Panc1 (cell line): ENCODE measurements around the gene PDCL2. TPM values are rescaled to one million over a fixed set of nuclear protein-coding genes. Genes with fewer than 3 reads are reported as not detected.

ENCODE experiments used
- ATAC-seq: fragments of 200-7000 bp; cut with Tn5 transposase; 2 replicates; pipeline ENCODE4 v1.9.1; 2020; ENCODE audit warnings: mild to moderate bottlenecking, moderate library complexity
- BruUV-seq: library from RNA; stranded (reverse); fragments of 400-500 nt; replicated peaks from 2 replicates; lab custom pipeline; 2021; lab: Mats Ljungman, UMichigan
- CTCF ChIA-PET: fragments of 300-600 bp; sonication (Branson Sonifier 250); formaldehyde crosslinking; loops from one replicate; lab custom pipeline; 2022; ENCODE audit warnings: antibody characterized with exemption; lab: Charles Lee
- POLR2A ChIA-PET: fragments of 300-600 bp; sonication (Branson Sonifier 250); formaldehyde crosslinking; loops from one replicate; lab custom pipeline; 2022; ENCODE audit warnings: antibody characterized with exemption; lab: Charles Lee
- DNase-seq: peaks from one replicate; pipeline ENCODE4 v3.0.0-alpha.2; 2010; ENCODE audit warnings: low read depth, low spot score
- H3K27ac ChIP-seq: 2 replicates; pipeline ENCODE4 v1.5.1; 2011; ENCODE audit warnings: mild to moderate bottlenecking, low read length, inconsistent platforms
- H3K27me3 ChIP-seq: fragments of 200-500 bp; sonication (Bioruptor generic); 2 replicates; pipeline ENCODE4 v1.6.0; 2014; ENCODE audit warnings: low read length, inconsistent platforms; ENCODE audit not compliant: control insufficient read depth, insufficient read depth
- H3K36me3 ChIP-seq: fragments of 200-500 bp; sonication (Bioruptor generic); 2 replicates; pipeline ENCODE4 v1.5.1; 2014; ENCODE audit warnings: inconsistent platforms, mild to moderate bottlenecking, low read length, moderate library complexity; ENCODE audit not compliant: control insufficient read depth, insufficient read depth
- H3K4me1 ChIP-seq: 2 replicates; pipeline ENCODE4 v1.5.1; 2011; ENCODE audit warnings: inconsistent platforms, mild to moderate bottlenecking, low read length, moderate library complexity; ENCODE audit not compliant: control insufficient read depth, insufficient read depth
- H3K4me3 ChIP-seq, 2 experiments: 2 replicates each; pipeline ENCODE4 v1.5.1; 2011 to 2012; ENCODE audit warnings: low read depth in 2 of 2, low read length in 2 of 2, mild to moderate bottlenecking in 2 of 2, inconsistent platforms in 1 of 2, moderate library complexity in 1 of 2
- H3K9me3 ChIP-seq: fragments of 200-500 bp; sonication (Bioruptor generic); 2 replicates; pipeline ENCODE4 v1.5.1; 2014; ENCODE audit warnings: low read depth, mild to moderate bottlenecking, inconsistent platforms, low read length, moderate library complexity; ENCODE audit not compliant: control insufficient read depth, insufficient read depth
- POLR2AphosphoS5 ChIP-seq: IDR thresholded peaks from 2 replicates; pipeline ENCODE4 v1.6.1; 2012; ENCODE audit warnings: mild to moderate bottlenecking, low read depth, low read length, moderate library complexity
- REST ChIP-seq, 2 experiments: IDR thresholded peaks; 2 replicates each; pipeline ENCODE4 v1.6.1; 2011 to 2012; ENCODE audit warnings: low read depth in 2 of 2, control low read depth in 1 of 2, low read length in 1 of 2, mild to moderate bottlenecking in 1 of 2, moderate library complexity in 1 of 2; ENCODE audit not compliant: insufficient read depth in 1 of 2
- SIN3A ChIP-seq: IDR thresholded peaks from 2 replicates; pipeline ENCODE4 v1.6.1; 2012; ENCODE audit warnings: low read depth, mild to moderate bottlenecking, low read length, moderate library complexity, borderline replicate concordance; ENCODE audit not compliant: insufficient read depth
- TCF7L2 ChIP-seq: IDR thresholded peaks from 2 replicates; pipeline ENCODE4 v1.6.1; 2011; ENCODE audit warnings: mild to moderate bottlenecking, low read depth, low read length, inconsistent platforms
- in situ Hi-C: cut with HindIII; loops from 2 replicates; pipeline ENCODE4 v1.10.0; 2016; ENCODE audit warnings: low sequenced_read_pairs, low pct_unique_long_range_greater_than_20kb
- intact Hi-C: fragments of 100-400 bp; cut with micrococcal nuclease; formaldehyde crosslinking; loops from one replicate; pipeline ENCODE4 v1.10.0; 2022; ENCODE audit not compliant: unreplicated experiment
- total RNA-seq: library from RNA; stranded (reverse); gene quantifications from one replicate; pipeline ENCODE4 v1.2.1, GENCODE V29; 2021; ENCODE audit not compliant: unreplicated experiment
- TF ChIP-seq, protein P1 (sequence below): fragments of 450-650 bp; IDR thresholded peaks from 2 replicates; pipeline ENCODE4 v1.5.1; 2017; ENCODE audit warnings: mild to moderate bottlenecking

Gene PDCL2
- total RNA-seq, 1 experiment from 2014 or later = not detected

DNA sequence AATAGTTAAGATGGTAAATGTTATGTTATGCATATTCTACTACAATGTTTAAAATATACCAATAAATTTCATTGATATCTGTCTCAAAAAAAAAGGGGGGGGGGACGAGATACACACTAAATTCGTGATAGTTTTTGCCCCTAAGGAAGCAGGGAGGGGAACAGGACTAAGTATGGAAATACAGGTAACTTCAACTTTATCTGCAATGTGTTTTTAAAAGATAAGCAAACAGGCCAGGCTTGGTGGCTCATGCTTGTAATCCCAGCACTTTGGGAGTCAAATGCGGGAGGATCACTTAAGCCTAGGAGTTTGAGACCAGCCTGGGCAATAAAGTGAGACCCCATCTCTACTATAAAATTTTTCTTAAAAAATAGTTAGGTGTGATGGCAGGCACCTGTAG lies 31.9 kb downstream of the PDCL2 start:
- BruUV-seq = no TSS peak
- Histone ChIP-seq H3K9me3 (no peaks in the 10 kb centered on the region), H3K27ac (no peak overlapping the region), H3K4me3 (no peak overlapping the region), H3K27me3 (no peaks in the 10 kb centered on the region), H3K4me1 (no peaks in the 10 kb centered on the region), H3K36me3 (no peaks in the 10 kb centered on the region)
- no peak for ATAC-seq
- TF ChIP-seq, protein P1, sequence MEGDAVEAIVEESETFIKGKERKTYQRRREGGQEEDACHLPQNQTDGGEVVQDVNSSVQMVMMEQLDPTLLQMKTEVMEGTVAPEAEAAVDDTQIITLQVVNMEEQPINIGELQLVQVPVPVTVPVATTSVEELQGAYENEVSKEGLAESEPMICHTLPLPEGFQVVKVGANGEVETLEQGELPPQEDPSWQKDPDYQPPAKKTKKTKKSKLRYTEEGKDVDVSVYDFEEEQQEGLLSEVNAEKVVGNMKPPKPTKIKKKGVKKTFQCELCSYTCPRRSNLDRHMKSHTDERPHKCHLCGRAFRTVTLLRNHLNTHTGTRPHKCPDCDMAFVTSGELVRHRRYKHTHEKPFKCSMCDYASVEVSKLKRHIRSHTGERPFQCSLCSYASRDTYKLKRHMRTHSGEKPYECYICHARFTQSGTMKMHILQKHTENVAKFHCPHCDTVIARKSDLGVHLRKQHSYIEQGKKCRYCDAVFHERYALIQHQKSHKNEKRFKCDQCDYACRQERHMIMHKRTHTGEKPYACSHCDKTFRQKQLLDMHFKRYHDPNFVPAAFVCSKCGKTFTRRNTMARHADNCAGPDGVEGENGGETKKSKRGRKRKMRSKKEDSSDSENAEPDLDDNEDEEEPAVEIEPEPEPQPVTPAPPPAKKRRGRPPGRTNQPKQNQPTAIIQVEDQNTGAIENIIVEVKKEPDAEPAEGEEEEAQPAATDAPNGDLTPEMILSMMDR = no peak
- TF ChIP-seq POLR2AphosphoS5 (no peak), SIN3A (no peak), REST (IDR thresholded peaks at IDR 0.05; ENCODE audit: insufficient read depth in 1 of 2, low read depth in 2 of 2, low read length in 1 of 2) (no peak), TCF7L2 (no peak)
- DNase-seq = no peak
- CTCF ChIA-PET = no interaction called here
- in situ Hi-C loops = no loop called here
- POLR2A ChIA-PET = no interaction called here
- intact Hi-C loops = no loop called here

DNA sequence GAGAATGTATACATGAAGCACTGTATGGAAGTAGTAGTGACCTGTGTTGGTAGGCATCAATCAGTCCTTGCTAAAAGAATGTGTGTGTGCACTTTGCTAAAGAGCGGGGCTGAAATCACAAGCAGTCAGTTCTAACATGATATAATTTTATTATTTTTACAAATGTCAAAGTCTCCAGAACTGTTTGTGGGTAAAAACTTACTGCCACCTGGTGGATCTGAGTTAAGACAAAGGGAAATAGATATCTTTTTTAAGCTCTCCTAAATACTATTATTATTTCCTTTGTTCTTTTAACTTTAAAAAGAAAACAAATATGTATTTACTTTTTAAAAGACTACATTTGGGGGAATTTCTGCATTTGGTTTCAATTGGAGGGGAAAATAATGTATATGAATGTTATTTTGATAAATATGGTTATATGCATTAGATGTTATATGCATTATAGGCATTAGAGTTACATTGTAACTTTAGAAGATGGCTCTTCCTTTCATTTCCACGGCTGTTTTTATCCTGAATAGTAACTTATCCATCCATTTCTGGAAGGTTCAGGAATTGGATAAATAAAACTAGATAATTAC lies 37.5 kb downstream of the PDCL2 start:
- Histone ChIP-seq H3K27me3 (no peaks in the 10 kb centered on the region), H3K4me3 (no peak overlapping the region), H3K36me3 (no peaks in the 10 kb centered on the region), H3K4me1 (peaks cover 7% of the 10 kb centered on the region), H3K9me3 (no peaks in the 10 kb centered on the region), H3K27ac (no peak overlapping the region)
- BruUV-seq = no TSS peak
- intact Hi-C loops = loop anchor here (10.0 kb wide), 1 partner anchor 110 kb away; no protein-coding TSS in a partner anchor
- ChIA-PET POLR2A (no interaction called here), CTCF (interaction anchor here (0.7 kb wide), 2 partner anchors 84 to 110 kb away, joined by 3 read pairs; no protein-coding TSS in a partner anchor)
- in situ Hi-C loops = no loop called here
- ATAC-seq = no peak; the same call in 1 of the 2 replicates
- TF ChIP-seq REST (IDR thresholded peaks at IDR 0.05; ENCODE audit: insufficient read depth in 1 of 2, low read depth in 2 of 2, low read length in 1 of 2) (no peak), POLR2AphosphoS5 (no peak), SIN3A (no peak), TCF7L2 (no peak)
- TF ChIP-seq, protein P1 = peak; percentile 47; the same call in 1 of the 2 replicates
- no peak for DNase-seq
